Epithelial cell of esophagus (primary cell): ENCODE results near the gene BBIP1.
"Not testable (repeated sequence)": the region's sequence is repeated elsewhere in the genome, so short reads cannot be mapped to it uniquely, and the experiment has no call there.

Source experiments
- DNase-seq: peaks from one replicate; pipeline ENCODE4 v3.0.0; 2010; ENCODE audit warnings: low read depth
- H3K4me3 ChIP-seq: 2 replicates; pipeline ENCODE4 v1.5.1; 2011; ENCODE audit warnings: mild to moderate bottlenecking, low read length, control low read depth
- CTCF ChIP-seq: IDR thresholded peaks from 2 replicates; pipeline ENCODE4 v1.5.1; 2011; ENCODE audit warnings: low read depth, mild to moderate bottlenecking, low read length, control low read depth, inconsistent platforms; ENCODE audit not compliant: insufficient read depth; ENCODE audit errors: missing control alignments

The BBIP1 gene

GRCh38 chr10:110868981-110869380, 50.0 kb downstream of the BBIP1 start:
- TF ChIP-seq CTCF: no peak
- H3K4me3 ChIP-seq: no peak overlapping the region
- no peak for DNase-seq

GRCh38 chr10:110867807-110868465, 51.0 kb downstream of the BBIP1 start:
- no peak for DNase-seq
- H3K4me3 ChIP-seq: no peak overlapping the region
- TF ChIP-seq CTCF: no peak

- H3K4me3 ChIP-seq: not testable (repeated sequence)
Observed at GRCh38 chr10:110867011-110867806, 51.8 kb downstream of the BBIP1 start.

GRCh38 chr10:110865809-110866482, 53.0 kb downstream of the BBIP1 start:
- TF ChIP-seq CTCF: no peak
- H3K4me3 ChIP-seq: no peak overlapping the region
- DNase-seq: no peak

More at GRCh38 chr10:110867011-110867806, 51.8 kb downstream of the BBIP1 start:
- not testable (repeated sequence) for DNase-seq

- TF ChIP-seq CTCF: no peak
- no peak overlapping the region for H3K4me3 ChIP-seq
- peak; percentile 80 for DNase-seq
Observed at GRCh38 chr10:110865186-110865808, 53.7 kb downstream of the BBIP1 start.

- TF ChIP-seq CTCF: no peak
- no peak overlapping the region for H3K4me3 ChIP-seq
- no peak for DNase-seq
Observed at GRCh38 chr10:110864662-110865140, 54.3 kb downstream of the BBIP1 start.

GRCh38 chr10:110863956-110864355, 55.0 kb downstream of the BBIP1 start:
- DNase-seq: no peak
- TF ChIP-seq CTCF: no peak
- no peak overlapping the region for H3K4me3 ChIP-seq
